Retina (tissue), 1 donor: ENCODE data around the gene SEPTIN14.
"Not testable (repeated sequence)": the region's sequence is repeated elsewhere in the genome, so short reads cannot be mapped to it uniquely, and the experiment has no call there.

Source experiments
- DNase-seq: peaks from one replicate; pipeline ENCODE4 v3.0.0-alpha.2; 2016

The SEPTIN14 gene

GRCh38 chr7:55778631-55779030 lies 83.9 kb downstream of the SEPTIN14 start:
- DNase-seq, result no peak

GRCh38 chr7:55776196-55776595 lies 86.4 kb downstream of the SEPTIN14 start:
- no peak for DNase-seq

GRCh38 chr7:55775051-55775420 lies 87.5 kb downstream of the SEPTIN14 start:
- no peak for DNase-seq

- peak; percentile 22 for DNase-seq
Observed at GRCh38 chr7:55774327-55775050, 88.1 kb downstream of the SEPTIN14 start.

GRCh38 chr7:55770778-55771177 lies 91.8 kb downstream of the SEPTIN14 start:
- DNase-seq, result no peak

GRCh38 chr7:55753274-55753862 lies 109.2 kb downstream of the SEPTIN14 start:
- not testable (repeated sequence) for DNase-seq

- not testable (repeated sequence) for DNase-seq
Observed at GRCh38 chr7:55744706-55745105, 117.8 kb downstream of the SEPTIN14 start.
